ENCODE results near the gene LIMS2. TPM values are rescaled to one million over a fixed set of nuclear protein-coding genes. Genes with fewer than 3 reads are reported as not detected.

The LIMS2 gene, protein sequence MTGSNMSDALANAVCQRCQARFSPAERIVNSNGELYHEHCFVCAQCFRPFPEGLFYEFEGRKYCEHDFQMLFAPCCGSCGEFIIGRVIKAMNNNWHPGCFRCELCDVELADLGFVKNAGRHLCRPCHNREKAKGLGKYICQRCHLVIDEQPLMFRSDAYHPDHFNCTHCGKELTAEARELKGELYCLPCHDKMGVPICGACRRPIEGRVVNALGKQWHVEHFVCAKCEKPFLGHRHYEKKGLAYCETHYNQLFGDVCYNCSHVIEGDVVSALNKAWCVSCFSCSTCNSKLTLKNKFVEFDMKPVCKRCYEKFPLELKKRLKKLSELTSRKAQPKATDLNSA
- total RNA-seq (2014; rRNA removed; shearing (Covaris generic)) = 0.19 and 0.48 TPM in 2 replicates

DNA sequence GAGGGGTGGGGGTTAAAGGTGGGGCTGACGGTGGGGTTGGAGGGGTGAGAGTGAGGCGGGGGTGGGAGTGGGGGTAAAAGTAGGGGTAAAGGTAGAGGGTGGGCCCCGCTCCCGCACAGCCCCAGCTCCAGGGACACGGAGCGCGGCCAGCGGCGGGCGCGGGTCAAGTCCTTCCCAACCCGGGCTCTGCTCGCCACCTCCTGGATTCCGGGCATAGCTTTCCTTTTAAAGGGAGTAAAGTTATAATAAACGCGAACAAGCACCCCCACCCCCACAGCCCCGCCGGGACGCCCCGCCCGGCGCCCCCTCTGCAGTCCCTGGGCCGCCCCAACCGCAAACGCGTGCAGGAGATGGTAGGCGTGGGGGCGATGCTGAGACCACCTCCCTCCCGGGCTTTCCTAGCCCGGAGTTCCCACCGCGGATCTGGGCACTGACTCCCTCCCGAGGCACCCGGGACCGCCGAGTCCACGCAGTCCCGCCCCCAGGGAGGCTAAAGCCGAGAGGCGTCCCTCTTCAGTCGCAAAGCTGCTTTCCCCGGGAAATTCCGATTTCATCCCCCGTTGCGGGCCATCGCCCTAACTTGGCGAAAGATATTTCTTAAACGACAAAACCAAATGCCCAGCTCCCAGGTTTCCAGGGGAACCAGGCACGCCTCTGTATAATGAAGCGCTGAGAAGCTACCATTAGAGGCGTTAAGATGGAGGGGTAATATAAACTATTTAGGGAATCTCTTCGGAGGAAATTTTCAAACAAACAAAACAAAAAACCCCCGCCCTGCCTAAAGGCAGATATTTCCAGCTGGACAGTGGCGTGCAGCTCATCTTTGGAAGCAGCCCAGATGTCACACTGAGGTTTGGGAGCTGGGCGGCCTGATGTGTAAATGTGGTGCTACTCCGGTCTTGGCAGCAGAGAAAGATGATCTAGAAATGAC is at the start of gene LIMS2:
TSS of gene LIMS2 (minus strand) at position 200 of the 931 bp plus-strand sequence. CDS start 506 bp downstream, outside the sequence.

DNA sequence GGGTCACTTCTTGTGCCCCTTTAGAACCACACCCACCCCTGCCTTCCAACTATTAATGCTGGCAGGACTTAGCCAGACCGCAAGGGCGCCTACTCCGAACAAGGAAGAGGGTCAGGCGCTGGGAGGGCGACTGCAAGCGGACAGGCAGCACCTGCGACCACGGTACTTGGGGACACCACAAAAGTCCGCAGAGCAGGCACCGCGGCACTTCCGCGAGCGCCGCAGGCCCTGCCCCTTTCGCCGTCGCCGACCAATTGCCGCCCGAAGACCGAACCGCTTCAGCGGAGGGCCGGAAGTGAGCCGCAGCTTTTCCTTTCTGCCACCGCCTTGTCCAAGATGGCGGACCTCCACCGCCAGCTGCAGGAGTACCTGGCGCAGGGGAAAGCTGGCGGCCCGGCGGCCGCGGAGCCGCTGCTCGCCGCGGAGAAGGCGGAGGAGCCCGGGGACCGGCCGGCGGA is 25.9 kb upstream of the LIMS2 start, which contains the start of gene SFT2D3:
TSS of gene SFT2D3 (plus strand) at position 305 of the 458 bp plus-strand sequence. CDS start at position 337, 32 bp downstream.

DNA sequence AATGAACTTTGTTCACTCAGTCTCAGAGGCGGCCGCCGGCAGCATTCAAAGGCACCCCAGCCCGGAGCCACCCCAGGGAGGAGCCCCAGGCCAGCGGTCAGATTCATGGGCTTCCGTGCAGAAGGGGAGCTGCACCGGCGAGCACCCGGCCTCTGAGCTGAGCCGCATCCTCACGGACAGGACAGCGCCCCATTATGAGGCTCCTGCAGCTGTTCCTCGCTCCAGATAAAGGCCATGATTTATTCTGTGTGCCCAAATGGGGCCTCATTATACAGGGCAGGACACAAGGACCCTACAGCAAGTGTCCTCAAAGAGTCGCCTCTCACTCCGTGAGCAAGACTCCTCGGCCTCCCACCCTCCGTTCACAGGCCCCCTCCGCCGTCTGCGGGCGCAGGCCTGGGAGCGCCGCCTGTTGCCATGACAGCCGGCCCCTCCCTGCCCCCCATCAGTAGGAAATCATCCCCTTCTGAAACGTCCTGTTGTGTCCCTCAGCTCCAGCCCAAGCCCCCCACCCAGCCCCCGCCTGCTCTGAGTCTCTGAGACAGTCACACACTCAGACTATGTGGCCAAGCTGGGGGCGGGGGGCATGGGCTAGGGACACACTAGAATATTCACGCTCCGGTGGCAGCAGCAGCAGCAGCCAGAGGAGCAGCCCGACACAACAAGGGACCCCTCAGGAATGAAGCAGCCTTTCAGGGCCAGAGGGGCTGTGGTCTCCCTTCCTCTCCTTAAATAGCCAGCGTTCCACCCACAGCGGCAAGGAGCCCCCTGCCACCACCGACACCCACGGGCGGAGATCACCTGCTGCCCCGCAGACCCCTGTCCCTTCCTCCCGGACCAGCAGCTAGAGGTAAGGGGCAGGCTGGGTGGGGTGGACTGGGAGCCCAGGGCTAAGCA is 29.7 kb downstream of the LIMS2 start, which contains the start of gene GPR17:
TSS of gene GPR17 (plus strand) at position 759 of the 897 bp plus-strand sequence. CDS start 4,583 bp downstream, outside the sequence.

Other genes starting within 250 kb of the LIMS2 start
- gene IWS1, start 149.0 kb downstream of the LIMS2 start, total RNA-seq (2014; rRNA removed; shearing (Covaris generic)) = 28.0 and 39.9 TPM in 2 replicates
- gene MYO7B, start 139.8 kb downstream of the LIMS2 start, total RNA-seq (2014; rRNA removed; shearing (Covaris generic)) = 0.79 and 0.80 TPM in 2 replicates
- gene GPR17, start 29.4 kb downstream of the LIMS2 start, total RNA-seq (2014; rRNA removed; shearing (Covaris generic)) = 0.27 TPM in 1 of 2 replicates, not detected in the other
- gene SFT2D3, start 26.0 kb upstream of the LIMS2 start, total RNA-seq (2014; rRNA removed; shearing (Covaris generic)) = 4.8 and 5.8 TPM in 2 replicates
- gene WDR33, start 135.6 kb upstream of the LIMS2 start, total RNA-seq (2014; rRNA removed; shearing (Covaris generic)) = 19.7 and 28.8 TPM in 2 replicates
- 21.2 and 21.6 TPM in 2 replicates for gene POLR2D, start 182.6 kb upstream of the LIMS2 start, total RNA-seq (2014; rRNA removed; shearing (Covaris generic))
- 13.1 and 15.1 TPM in 2 replicates for gene AMMECR1L, start 210.4 kb upstream of the LIMS2 start, total RNA-seq (2014; rRNA removed; shearing (Covaris generic))

All from A375 (cell line).